GM12878 (cell line): ENCODE results near the gene CREB5. TPM values are rescaled to one million over a fixed set of nuclear protein-coding genes. Genes with fewer than 3 reads are reported as not detected.

ENCODE experiments used
- ATAC-seq: fragments of 200-7000 bp; cut with Tn5 transposase; 3 replicates; pipeline ENCODE4 v1.9.1; 2020; ENCODE audit warnings: mild to moderate bottlenecking, moderate library complexity
- BruUV-seq: library from RNA; stranded (reverse); fragments of 400-500 nt; replicated peaks from 2 replicates; lab custom pipeline; 2021; lab: Mats Ljungman, UMichigan
- CTCF ChIA-PET: fragments of 300-600 bp; sonication (Branson Sonifier 250); formaldehyde crosslinking; extraction: SDS; loops from one replicate; lab custom pipeline; 2021; ENCODE audit warnings: inconsistent platforms; lab: Yijun Ruan, JAX
- POLR2A ChIA-PET: fragments of 350-600 bp; formaldehyde crosslinking; extraction: SDS; loops from one replicate; lab custom pipeline; 2021; ENCODE audit warnings: inconsistent platforms; lab: Charles Lee
- RAD21 ChIA-PET: fragments of 300-600 bp; sonication (Branson Sonifier 250); formaldehyde crosslinking; loops from one replicate; lab custom pipeline; 2023; ENCODE audit warnings: antibody characterized with exemption; ENCODE audit not compliant: unreplicated experiment; lab: Charles Lee
- SMC1A ChIA-PET: fragments of 300-600 bp; sonication (Branson Sonifier 250); formaldehyde crosslinking; loops from one replicate; lab custom pipeline; 2023; ENCODE audit not compliant: unreplicated experiment, uncharacterized antibody; lab: Charles Lee
- DNase-seq: peaks from one replicate; pipeline ENCODE4 v3.0.0-alpha.2; 2011; ENCODE audit warnings: low read depth, low spot score
- FAIRE-seq: peaks from 3 replicates; lab custom pipeline; 2011; peaks lifted over from hg19 to GRCh38; lab: Jason Lieb, UNC
- H2AFZ ChIP-seq: 2 replicates; pipeline ENCODE4 v1.6.0; 2011; ENCODE audit warnings: low read depth, low read length, control low read depth; ENCODE audit not compliant: control insufficient read depth
- H3K27ac ChIP-seq: 2 replicates; pipeline ENCODE4 v1.5.1; 2011; ENCODE audit warnings: control low read depth; ENCODE audit not compliant: control insufficient read depth, insufficient read depth
- H3K27me3 ChIP-seq, 2 experiments: replicated peaks in 1 of 2; 2 replicates each; pipeline versions ENCODE4 v1.6.0 to v1.6.1; 2011; ENCODE audit warnings: low read length in 1 of 2; ENCODE audit not compliant: control insufficient read depth in 2 of 2, insufficient read depth in 2 of 2
- H3K36me3 ChIP-seq, 2 experiments: 2 replicates each; pipeline ENCODE4 v1.5.1; 2011; ENCODE audit warnings: low read length in 1 of 2; ENCODE audit not compliant: control insufficient read depth in 2 of 2, insufficient read depth in 2 of 2
- H3K4me1 ChIP-seq: 2 replicates; pipeline ENCODE4 v1.6.1; 2011; ENCODE audit warnings: mild to moderate bottlenecking, low read length, moderate library complexity, mixed read lengths; ENCODE audit not compliant: control insufficient read depth, insufficient read depth
- H3K4me2 ChIP-seq: 2 replicates; pipeline ENCODE4 v1.6.0; 2011; ENCODE audit warnings: control low read depth; ENCODE audit not compliant: control insufficient read depth, insufficient read depth
- H3K4me3 ChIP-seq: fragments of 200-600 bp; sonication (generic); 2 replicates; pipeline ENCODE4 v1.5.1; 2016
- H3K79me2 ChIP-seq: 2 replicates; pipeline ENCODE4 v1.6.0; 2011; ENCODE audit warnings: low read length; ENCODE audit not compliant: control insufficient read depth, insufficient read depth
- H3K9ac ChIP-seq: 2 replicates; pipeline ENCODE4 v1.8.0; 2011; ENCODE audit warnings: low read length, control low read depth, mixed read lengths; ENCODE audit not compliant: control insufficient read depth, insufficient read depth
- H3K9me3 ChIP-seq: replicated peaks from 3 replicates; pipeline ENCODE4 v1.5.1; 2011; ENCODE audit warnings: mild to moderate bottlenecking, low read length; ENCODE audit not compliant: control insufficient read depth, insufficient read depth
- H4K20me1 ChIP-seq: 2 replicates; pipeline ENCODE4 v1.6.0; 2011; ENCODE audit not compliant: control insufficient read depth, insufficient read depth
- BACH1 ChIP-seq: fragments of 450-650 bp; IDR thresholded peaks from 2 replicates; pipeline ENCODE4 v1.6.1; 2017; ENCODE audit warnings: mild to moderate bottlenecking, borderline replicate concordance
- CEBPB ChIP-seq, 2 experiments: fragments of 150-350 bp in 1 of 2; IDR thresholded peaks; 2 replicates each; pipeline ENCODE4 v1.6.1; 2012 to 2014; ENCODE audit warnings: low read depth in 2 of 2, low read length in 2 of 2, borderline replicate concordance in 1 of 2, inconsistent platforms in 1 of 2
- FOS ChIP-seq: IDR thresholded peaks from 3 replicates; pipeline ENCODE4 v1.6.1; 2011; ENCODE audit warnings: borderline replicate concordance; ENCODE audit not compliant: insufficient read length; ENCODE audit errors: extremely low read depth
- GABPA ChIP-seq: IDR thresholded peaks from 2 replicates; pipeline ENCODE4 v1.6.1; 2014; ENCODE audit warnings: antibody characterized with exemption, low read depth, mild to moderate bottlenecking, inconsistent platforms
- MTA3 ChIP-seq: IDR thresholded peaks from 2 replicates; pipeline ENCODE4 v1.6.1; 2012; ENCODE audit warnings: low read length, inconsistent platforms, borderline replicate concordance
- MYB ChIP-seq: fragments of 150-350 bp; IDR thresholded peaks from 2 replicates; pipeline ENCODE4 v1.6.1; 2014; ENCODE audit warnings: mild to moderate bottlenecking, low read depth, low read length, borderline replicate concordance
- MYC ChIP-seq: IDR thresholded peaks from 2 replicates; pipeline ENCODE4 v1.6.1; 2011; ENCODE audit warnings: mild to moderate bottlenecking, low read length, moderate library complexity, inconsistent platforms; ENCODE audit not compliant: insufficient read depth, insufficient replicate concordance, insufficient read length, severe bottlenecking
- NRF1 ChIP-seq: conservative IDR thresholded peaks from 2 replicates; pipeline ENCODE4 v1.6.1; 2011; ENCODE audit warnings: mild to moderate bottlenecking, low read depth, low read length, improper control_type of control experiment
- RB1 ChIP-seq: fragments of 450-650 bp; formaldehyde crosslinking; IDR thresholded peaks from 2 replicates; pipeline ENCODE4 v1.6.1; 2017; ENCODE audit warnings: mild to moderate bottlenecking, borderline replicate concordance
- RELA ChIP-seq: fragments of 450-650 bp; IDR thresholded peaks from 2 replicates; pipeline ENCODE4 v1.8.0; 2014; ENCODE audit warnings: borderline replicate concordance; ENCODE audit not compliant: partially characterized antibody
- SMARCA5 ChIP-seq: fragments of 450-650 bp; IDR thresholded peaks from 2 replicates; pipeline ENCODE4 v1.6.1; 2017; ENCODE audit warnings: mild to moderate bottlenecking
- SREBF1 ChIP-seq: IDR thresholded peaks from 2 replicates; pipeline ENCODE4 v1.6.1; 2012; ENCODE audit warnings: mild to moderate bottlenecking, low read length
- WGBS: methylation state at CpG from one replicate; pipeline ENCODE4 v1.1.6; 2016; ENCODE audit warnings: low lambda C conversion rate; ENCODE audit not compliant: insufficient replicate concordance, insufficient coverage; ENCODE audit errors: missing lambda C conversion rate; 5-methylcytosine and 5-hydroxymethylcytosine counted together
- in situ Hi-C: fragments of 300-500 bp; cut with MboI; formaldehyde crosslinking; loops from 9 replicates; pipeline ENCODE4 v1.14.3; 2018; ENCODE audit warnings: mixed read lengths
- intact Hi-C: fragments of 100-400 bp; cut with micrococcal nuclease; formaldehyde crosslinking; loops from one replicate; pipeline ENCODE4 v1.14.2; 2022; ENCODE audit not compliant: unreplicated experiment
- polyA plus RNA-seq, 11 experiments: library from polyadenylated mRNA; depleted of rRNA in 4 of 11; unstranded in 6 of 11; stranded (reverse) in 5 of 11; fragments of >200 nt; fragmentation: Nextera tagmentation in 4 of 11; fragmentation: Illumina TruSeq in 1 of 11; extraction: Ambion mirVana in 4 of 11; extraction: Trizol in 1 of 11; gene quantifications; 1 replicate in 1 of 11; 2 replicates in 10 of 11; pipeline versions ENCODE4 v1.2.1 to v1.2.3, GENCODE V29; 2011 to 2016; ENCODE audit warnings: inconsistent platforms in 2 of 11, missing spikeins in 2 of 11, low read depth in 1 of 11
- total RNA-seq, 4 experiments: library from RNA; depleted of rRNA in 3 of 4; stranded (reverse); fragments of >200 nt in 3 of 4; fragmentation: Illumina TruSeq in 1 of 4; extraction: Trizol in 1 of 4; gene quantifications; 2 replicates each; pipeline versions ENCODE4 v1.2.1 to v1.2.3, GENCODE V29; 2013 to 2021
- TF ChIP-seq, protein P1 (sequence below): fragments of 450-650 bp; IDR thresholded peaks from 2 replicates; pipeline ENCODE4 v1.6.1; 2017; ENCODE audit warnings: borderline replicate concordance
- TF ChIP-seq, protein P2 (sequence below): fragments of 450-650 bp; IDR thresholded peaks from 2 replicates; pipeline ENCODE4 v1.6.1; 2017; ENCODE audit warnings: low read depth, mild to moderate bottlenecking, moderate library complexity
- TF ChIP-seq, protein P3 (sequence below): fragments of 450-650 bp; IDR thresholded peaks from 2 replicates; pipeline ENCODE4 v1.6.1; 2016; ENCODE audit warnings: mild to moderate bottlenecking
- TF ChIP-seq, protein P4 (sequence below): IDR thresholded peaks from 2 replicates; pipeline ENCODE4 v1.6.1; 2012; ENCODE audit warnings: low read depth, low read length, improper control_type of control experiment

The CREB5 gene
- total and polyA plus RNA-seq, 10 of the 15 experiments (the other 5 are each of a cell fraction or from before 2014, with no cell fraction given) = 12.9 to 74.1 (median 53.0) TPM

DNA sequence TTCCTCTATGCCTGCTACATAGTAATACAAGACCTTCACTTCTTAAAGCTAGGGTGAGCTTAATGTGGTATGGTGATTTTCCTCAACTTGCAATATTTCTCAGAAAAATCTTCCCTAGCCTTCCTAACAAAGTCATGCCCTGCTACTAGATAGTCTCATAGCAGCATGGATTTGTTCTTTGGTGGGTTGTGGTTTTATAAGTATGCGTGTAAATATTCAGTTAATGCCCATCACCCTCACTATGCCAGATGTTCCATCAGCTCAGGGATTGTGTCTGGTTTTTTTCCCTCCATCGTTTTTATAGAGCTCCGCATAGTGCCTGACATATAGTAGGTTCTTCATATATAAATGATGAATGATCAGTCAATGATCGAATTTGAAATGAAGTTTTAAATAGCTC lies 182.8 kb downstream of the CREB5 start (continued):
- TF ChIP-seq CEBPB (IDR thresholded peaks at IDR 0.05; ENCODE audit: borderline replicate concordance in 1 of 2, low read depth in 2 of 2, low read length in 2 of 2) (no peak), RB1 (no peak), SREBF1 (no peak), GABPA (no peak), SMARCA5 (no peak), BACH1 (no peak)

DNA sequence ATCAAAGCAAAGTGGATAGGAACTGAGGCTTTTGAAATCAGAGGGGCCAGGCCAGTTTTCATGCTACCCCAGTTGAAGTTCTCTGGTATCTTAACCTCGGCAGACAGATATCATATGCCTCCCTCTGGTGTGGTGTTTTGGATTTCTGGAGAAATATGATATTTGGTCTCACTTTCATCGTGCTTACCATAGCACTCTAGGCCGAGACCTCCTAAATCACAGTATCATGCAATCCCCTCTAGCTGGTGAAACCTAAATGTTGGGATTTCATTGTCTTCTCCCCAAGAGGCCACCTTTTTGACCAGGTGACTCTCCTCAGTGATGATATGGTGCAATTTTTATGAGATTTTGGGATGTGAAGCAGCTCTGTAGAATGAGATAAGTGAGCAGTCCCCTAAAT lies 183.5 kb downstream of the CREB5 start:
- no peak for DNase-seq
- no peak overlapping the region for H3K4me3 ChIP-seq
- no TSS peak for BruUV-seq
- no peaks in the 10 kb centered on the region for H3K9me3 ChIP-seq
- ChIA-PET CTCF (interaction anchor here (0.6 to 2.1 kb wide), 4 partner anchors 11 to 207 kb away, joined by 3 to 8 read pairs (median 5); no protein-coding TSS in a partner anchor), RAD21 (interaction anchor here (1.3 kb wide), 1 partner anchor 19 kb away, joined by 5 read pairs; no protein-coding TSS in a partner anchor), POLR2A (interaction anchor here (1.6 to 2.5 kb wide), 2 partner anchors 10 to 20 kb away, joined by 5 to 12 read pairs; no protein-coding TSS in a partner anchor), SMC1A (interaction anchor here (0.7 to 8.7 kb wide), 8 partner anchors 8 to 233 kb away, joined by 3 to 103 read pairs (median 5); no protein-coding TSS in a partner anchor)
- no peaks in the 10 kb centered on the region for H3K4me1 ChIP-seq
- no peak for FAIRE-seq
- H3K4me2 ChIP-seq = no peak overlapping the region
- in situ Hi-C loops (no loop called here), intact Hi-C loops (no loop called here)
- no peaks in the 10 kb centered on the region for H3K79me2 ChIP-seq
- no peak overlapping the region for H2AFZ ChIP-seq
- H4K20me1 ChIP-seq = no peaks in the 10 kb centered on the region; the same call in 1 of the 2 replicates
- H3K9ac ChIP-seq = no peak overlapping the region
- no peak overlapping the region for H3K27ac ChIP-seq
- no peaks in the 10 kb centered on the region for H3K27me3 ChIP-seq
- H3K36me3 ChIP-seq = peaks cover 0 to 2% of the 10 kb centered on the region in 2 experiments; a peak in 2 of 4 replicates
- no peak for ATAC-seq
- WGBS = 33% methylated on average over 3 of the region's 3 CpGs
- TF ChIP-seq MYB (no peak), RELA (no peak), NRF1 (no peak), FOS (no peak), MYC (no peak), MTA3 (no peak)
- TF ChIP-seq, protein P1, sequence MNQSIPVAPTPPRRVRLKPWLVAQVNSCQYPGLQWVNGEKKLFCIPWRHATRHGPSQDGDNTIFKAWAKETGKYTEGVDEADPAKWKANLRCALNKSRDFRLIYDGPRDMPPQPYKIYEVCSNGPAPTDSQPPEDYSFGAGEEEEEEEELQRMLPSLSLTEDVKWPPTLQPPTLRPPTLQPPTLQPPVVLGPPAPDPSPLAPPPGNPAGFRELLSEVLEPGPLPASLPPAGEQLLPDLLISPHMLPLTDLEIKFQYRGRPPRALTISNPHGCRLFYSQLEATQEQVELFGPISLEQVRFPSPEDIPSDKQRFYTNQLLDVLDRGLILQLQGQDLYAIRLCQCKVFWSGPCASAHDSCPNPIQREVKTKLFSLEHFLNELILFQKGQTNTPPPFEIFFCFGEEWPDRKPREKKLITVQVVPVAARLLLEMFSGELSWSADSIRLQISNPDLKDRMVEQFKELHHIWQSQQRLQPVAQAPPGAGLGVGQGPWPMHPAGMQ = no peak
- TF ChIP-seq, protein P2, sequence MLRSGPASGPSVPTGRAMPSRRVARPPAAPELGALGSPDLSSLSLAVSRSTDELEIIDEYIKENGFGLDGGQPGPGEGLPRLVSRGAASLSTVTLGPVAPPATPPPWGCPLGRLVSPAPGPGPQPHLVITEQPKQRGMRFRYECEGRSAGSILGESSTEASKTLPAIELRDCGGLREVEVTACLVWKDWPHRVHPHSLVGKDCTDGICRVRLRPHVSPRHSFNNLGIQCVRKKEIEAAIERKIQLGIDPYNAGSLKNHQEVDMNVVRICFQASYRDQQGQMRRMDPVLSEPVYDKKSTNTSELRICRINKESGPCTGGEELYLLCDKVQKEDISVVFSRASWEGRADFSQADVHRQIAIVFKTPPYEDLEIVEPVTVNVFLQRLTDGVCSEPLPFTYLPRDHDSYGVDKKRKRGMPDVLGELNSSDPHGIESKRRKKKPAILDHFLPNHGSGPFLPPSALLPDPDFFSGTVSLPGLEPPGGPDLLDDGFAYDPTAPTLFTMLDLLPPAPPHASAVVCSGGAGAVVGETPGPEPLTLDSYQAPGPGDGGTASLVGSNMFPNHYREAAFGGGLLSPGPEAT = no peak
- TF ChIP-seq, protein P3, sequence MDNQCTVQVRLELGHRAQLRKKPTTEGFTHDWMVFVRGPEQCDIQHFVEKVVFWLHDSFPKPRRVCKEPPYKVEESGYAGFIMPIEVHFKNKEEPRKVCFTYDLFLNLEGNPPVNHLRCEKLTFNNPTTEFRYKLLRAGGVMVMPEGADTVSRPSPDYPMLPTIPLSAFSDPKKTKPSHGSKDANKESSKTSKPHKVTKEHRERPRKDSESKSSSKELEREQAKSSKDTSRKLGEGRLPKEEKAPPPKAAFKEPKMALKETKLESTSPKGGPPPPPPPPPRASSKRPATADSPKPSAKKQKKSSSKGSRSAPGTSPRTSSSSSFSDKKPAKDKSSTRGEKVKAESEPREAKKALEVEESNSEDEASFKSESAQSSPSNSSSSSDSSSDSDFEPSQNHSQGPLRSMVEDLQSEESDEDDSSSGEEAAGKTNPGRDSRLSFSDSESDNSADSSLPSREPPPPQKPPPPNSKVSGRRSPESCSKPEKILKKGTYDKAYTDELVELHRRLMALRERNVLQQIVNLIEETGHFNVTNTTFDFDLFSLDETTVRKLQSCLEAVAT = no peak
- TF ChIP-seq, protein P4, sequence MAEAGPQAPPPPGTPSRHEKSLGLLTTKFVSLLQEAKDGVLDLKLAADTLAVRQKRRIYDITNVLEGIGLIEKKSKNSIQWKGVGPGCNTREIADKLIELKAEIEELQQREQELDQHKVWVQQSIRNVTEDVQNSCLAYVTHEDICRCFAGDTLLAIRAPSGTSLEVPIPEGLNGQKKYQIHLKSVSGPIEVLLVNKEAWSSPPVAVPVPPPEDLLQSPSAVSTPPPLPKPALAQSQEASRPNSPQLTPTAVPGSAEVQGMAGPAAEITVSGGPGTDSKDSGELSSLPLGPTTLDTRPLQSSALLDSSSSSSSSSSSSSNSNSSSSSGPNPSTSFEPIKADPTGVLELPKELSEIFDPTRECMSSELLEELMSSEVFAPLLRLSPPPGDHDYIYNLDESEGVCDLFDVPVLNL = no peak
